Measurements from ENCODE around the gene FASTKD3.

DNA sequence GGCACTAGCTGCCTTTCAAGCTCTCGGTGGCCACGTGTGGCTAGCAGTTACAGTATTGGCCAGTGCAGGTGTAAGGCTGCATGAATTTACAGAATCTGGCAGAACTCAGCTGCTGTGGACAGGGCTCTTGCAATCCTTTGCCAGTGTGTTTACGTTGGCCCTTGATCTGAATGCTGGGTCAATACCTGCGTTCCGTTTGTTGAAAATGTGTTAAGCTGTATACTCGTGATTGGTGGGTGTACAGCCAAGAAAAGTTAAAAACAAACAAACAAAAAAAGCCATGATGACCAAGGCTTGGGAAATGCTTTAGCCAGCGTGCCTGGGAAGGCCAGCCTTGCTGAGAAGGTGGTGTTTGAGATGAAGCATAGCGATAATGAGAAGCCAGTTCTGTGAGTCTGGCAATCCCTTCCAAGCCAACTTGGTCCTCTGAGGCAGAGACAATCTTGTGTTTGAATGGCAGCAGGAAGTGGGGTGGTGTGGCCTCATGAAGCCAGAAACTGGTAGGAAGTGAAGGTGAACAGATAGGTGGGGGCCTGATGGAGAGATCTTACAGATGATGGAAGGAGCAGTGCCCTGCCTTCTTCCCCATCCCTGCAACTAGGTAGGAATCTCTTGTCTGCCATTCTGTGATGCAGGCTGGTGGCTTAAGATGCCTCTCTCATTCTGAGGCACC, 17.1 kb downstream of the FASTKD3 start:
- TF ChIP-seq, protein P1, sequence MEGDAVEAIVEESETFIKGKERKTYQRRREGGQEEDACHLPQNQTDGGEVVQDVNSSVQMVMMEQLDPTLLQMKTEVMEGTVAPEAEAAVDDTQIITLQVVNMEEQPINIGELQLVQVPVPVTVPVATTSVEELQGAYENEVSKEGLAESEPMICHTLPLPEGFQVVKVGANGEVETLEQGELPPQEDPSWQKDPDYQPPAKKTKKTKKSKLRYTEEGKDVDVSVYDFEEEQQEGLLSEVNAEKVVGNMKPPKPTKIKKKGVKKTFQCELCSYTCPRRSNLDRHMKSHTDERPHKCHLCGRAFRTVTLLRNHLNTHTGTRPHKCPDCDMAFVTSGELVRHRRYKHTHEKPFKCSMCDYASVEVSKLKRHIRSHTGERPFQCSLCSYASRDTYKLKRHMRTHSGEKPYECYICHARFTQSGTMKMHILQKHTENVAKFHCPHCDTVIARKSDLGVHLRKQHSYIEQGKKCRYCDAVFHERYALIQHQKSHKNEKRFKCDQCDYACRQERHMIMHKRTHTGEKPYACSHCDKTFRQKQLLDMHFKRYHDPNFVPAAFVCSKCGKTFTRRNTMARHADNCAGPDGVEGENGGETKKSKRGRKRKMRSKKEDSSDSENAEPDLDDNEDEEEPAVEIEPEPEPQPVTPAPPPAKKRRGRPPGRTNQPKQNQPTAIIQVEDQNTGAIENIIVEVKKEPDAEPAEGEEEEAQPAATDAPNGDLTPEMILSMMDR (IDR thresholded peaks at IDR 0.05; ENCODE audit: poor library complexity) = no peak
- no peak for TF ChIP-seq EZH2phosphoT487 (IDR thresholded peaks at IDR 0.05; ENCODE audit: low read depth, severe bottlenecking, unreplicated experiment)
- TF ChIP-seq EZH2 (IDR thresholded peaks at IDR 0.05; ENCODE audit: borderline replicate concordance) = no peak
